NCI-H1105 treated with DMSO at 0.1 percent for 48 hours (cell line): ENCODE results near the gene TYW1.
A peak's percentile ranks its signal among the peaks of the same experiment; 100 is the strongest.
"Not testable (repeated sequence)": the region's sequence is repeated elsewhere in the genome, so short reads cannot be mapped to it uniquely, and the experiment has no call there.

Experiments
- DNase-seq: peaks from one replicate; lab custom pipeline; 2025; lab: John Stamatoyannopoulos, UW

The TYW1 gene

DNA sequence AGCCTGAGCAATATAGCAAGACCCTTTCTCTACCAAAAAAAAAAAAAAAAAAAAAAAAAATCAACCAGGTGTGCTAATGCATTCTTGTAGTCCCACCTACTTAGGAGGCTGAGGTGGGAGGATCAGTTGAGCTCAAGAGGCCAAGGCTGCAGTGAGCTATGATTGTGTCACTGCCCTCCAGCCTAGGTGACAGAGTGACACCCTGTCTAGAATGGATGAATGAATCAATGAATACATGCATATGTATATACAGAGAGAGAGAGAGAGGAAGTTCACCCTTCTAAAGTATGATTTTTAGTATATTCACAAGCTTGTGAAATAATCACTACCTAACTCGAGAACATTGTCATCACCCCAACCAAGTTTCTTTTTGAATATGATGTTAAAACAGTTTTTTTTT, 138.3 kb downstream of the TYW1 start:
- DNase-seq, result not testable (repeated sequence)

DNA sequence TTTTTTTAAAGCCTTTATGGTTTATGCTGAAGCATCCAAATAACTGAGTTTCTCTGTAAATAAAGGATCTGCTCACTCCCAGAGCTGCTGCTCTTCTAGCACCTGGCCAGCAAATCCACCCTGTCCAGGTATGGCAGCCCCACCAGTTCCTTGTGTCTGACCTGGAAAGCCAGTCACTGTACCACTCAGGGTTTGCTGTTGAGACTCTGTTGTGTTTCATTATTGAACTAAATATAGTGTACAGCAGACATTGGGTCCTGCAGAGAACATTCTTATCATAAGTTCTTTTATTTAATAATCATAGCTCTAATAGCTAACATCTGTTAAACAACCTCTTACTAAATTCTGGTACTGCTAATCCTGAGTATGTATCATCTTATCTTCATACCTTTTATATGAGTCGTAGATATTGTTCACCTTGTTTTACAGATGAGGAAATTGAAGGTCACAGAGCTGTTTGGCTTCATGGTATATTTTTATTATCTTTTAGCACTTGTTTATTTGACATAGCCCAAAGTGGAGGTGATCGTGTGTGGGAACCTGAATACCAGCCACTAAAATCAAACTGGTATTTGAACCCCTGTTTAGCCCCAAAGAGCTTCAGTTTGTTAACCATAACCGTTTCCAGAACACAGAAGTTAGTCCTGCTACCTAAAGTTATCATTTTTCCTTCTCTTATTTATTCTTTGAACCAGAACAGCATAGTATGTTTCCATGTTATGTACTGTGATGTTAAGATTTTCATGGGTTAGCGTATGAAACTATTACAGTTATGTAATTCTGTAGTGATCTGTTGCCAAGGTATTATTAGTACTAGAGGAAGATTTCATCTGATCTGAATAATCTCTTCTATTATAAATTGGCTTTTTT, 139.2 kb downstream of the TYW1 start:
- DNase-seq, result not testable (repeated sequence)

DNA sequence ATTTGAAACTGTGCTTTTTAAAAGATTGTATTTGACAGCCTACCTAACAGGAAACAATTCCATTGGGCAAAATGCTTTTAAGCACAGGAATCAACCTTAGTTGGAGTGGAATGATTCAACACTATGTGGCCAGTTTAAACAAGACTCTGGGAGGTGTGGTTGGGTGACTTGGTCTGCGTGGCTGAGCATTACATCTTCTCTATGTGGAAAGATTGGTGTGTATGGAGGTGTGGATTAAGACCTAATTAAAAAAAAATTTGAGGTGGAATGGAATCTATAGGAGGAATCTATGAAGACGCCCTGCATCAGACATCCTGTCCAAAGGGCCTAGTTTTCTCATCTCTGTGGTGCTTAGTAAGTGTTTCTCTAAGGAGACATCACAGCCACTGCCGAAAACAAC, 140.9 kb downstream of the TYW1 start:
- DNase-seq, result not testable (repeated sequence)

DNA sequence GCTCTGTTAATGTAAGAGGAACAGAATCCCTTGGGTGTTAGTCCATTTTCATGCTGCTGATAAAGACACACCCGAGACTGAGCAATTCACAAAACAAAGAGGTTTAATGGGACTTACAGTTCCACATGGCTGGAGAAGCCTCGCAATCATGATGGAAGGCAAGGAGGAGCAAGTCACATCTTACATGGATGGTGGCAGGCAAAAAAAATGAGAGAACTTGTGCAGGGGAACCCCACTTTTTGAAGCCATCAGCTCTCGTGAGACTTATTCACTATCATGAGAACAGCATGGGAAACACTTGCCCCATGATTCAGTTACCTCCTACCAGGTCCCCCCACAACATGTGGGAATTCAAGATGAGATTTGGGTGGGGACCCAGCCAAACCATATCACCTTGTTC, 143.2 kb downstream of the TYW1 start:
- not testable (repeated sequence) for DNase-seq

DNA sequence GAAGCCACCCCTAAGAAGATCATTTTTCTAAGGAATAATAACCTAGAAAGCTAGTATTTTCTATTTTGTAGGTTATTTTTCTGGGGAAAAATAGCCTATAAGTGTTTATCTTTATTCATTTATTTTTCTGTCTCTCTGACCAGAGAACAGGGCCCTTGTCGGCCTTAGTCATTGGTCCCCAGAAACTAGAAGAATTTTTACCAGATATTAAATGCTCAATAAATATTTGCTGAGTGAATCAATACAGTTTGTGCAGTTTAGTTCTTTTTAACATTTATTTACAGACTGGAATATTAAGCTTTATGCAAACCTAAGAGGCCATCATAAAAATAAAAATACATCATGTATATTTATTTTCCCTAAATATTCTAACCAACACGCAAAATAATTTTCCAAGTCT, 144.4 kb downstream of the TYW1 start:
- DNase-seq, result not testable (repeated sequence)

DNA sequence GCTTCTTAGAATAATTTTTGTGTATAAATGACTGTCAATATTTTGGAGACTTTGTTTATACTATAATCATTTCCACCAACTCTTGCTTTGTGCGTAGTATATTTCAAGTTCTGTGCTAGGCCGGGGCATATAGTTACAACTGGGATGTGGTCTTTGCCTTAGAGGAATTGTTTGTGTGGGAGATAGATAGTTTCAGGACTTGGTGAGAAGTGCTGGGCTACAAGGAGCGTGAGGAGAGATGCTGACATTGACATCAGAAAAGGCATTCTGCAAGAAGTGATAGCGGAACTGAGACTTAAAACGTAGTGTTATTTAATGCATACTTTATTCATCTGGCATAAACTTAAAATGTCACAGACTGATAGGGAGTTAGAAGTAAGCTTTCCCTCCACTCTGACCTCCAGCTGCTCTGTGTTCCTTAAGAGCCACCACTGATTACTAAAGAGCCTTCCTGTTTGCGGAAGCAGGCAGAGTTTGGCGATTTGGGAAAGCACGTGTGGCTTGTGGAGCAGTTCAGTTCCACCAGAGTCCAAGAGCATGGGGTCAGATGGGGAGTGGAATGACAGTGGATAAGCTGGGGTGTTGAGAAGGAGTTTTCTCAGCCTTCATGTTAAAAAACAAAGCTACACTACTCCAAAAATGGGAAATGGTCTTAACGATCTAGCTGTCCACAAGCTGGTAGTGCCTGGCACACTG, 146.6 kb downstream of the TYW1 start:
- not testable (repeated sequence) for DNase-seq

DNA sequence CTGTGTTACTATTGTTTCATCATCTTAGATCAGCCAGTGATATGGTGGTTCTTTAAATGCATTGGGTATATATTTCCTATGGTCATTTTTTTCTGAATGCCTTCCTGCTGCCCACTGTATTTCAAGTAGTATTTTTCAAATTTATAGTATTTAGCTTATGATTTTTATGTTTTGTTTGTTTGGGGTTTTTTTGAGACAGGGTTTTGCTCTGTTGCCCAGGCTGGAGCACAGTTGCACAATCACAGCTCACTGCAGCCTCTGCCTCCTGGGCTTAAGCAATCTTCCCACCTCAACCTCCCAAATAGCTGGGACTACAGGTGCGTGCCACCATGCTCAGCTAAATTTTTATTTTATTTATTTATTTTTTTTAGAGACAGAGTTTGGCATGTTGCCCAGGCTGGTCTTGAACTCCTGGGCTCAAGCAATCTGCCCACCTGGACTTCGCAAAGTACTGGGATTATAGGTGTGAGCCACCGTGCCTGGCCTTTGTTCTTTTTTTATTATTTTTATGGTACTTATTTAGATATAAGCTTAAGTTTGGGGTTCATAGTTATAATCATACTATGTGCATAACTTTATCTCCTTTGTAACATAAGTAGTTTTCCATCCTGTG, 149.1 kb downstream of the TYW1 start:
- not testable (repeated sequence) for DNase-seq

DNA sequence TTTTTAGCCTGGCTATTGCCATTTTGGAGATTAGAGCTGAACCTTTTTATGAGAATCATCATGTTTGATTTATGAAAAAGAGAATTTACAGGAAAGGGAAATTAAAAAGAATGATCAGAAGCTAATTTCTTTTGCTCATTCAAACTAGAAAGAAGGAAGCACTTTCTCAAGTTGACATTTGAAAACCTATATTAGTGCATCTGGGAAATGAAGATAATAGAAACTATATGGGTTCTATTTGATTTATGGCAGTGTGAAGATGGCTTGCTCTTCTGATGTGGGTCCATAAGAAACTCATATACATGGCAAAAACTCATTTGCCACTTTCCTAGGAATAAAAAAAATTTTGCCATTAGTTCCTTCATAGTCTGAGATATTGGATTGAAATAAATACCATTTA, 152.5 kb downstream of the TYW1 start:
- DNase-seq, result not testable (repeated sequence)

DNA sequence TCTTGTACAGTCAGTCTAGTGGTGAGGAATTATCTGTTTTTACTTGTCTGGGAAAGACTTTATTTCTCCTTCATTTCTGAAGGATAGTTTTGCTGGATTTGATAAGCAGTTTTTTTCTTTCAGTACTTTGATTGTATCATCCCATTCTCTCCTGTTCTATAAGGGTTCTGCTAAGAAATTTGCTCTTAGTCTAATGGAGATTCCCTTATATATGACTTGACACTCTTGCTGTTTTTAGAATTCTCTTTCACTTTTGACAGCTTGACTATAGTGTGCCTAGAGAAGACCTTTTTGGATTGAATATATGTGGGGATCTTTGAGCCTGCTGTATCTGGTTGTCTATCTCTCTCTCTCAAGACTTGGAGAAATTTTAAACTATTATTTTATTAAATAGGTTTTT, 157.7 kb downstream of the TYW1 start:
- not testable (repeated sequence) for DNase-seq

DNA sequence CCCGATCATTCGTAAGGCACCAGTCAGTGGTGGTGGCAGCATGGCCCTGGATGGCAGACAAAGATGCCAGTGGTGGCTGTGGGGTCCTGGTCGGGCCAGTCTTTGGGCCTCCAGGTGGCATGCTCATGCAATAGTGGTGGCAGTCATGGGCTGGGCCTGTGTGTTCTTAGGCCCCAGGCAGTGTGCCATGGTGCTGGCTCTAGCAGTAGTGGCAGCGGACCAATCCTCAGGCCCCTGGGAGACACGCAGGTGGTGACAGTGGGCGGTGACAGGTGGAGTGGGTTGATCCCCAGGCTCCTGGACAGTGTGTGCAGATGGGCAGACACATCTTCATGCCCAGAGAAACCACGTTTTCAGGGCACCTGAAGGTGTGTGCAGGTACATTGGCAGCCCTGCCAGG, 159.4 kb downstream of the TYW1 start:
- not testable (repeated sequence) for DNase-seq

DNA sequence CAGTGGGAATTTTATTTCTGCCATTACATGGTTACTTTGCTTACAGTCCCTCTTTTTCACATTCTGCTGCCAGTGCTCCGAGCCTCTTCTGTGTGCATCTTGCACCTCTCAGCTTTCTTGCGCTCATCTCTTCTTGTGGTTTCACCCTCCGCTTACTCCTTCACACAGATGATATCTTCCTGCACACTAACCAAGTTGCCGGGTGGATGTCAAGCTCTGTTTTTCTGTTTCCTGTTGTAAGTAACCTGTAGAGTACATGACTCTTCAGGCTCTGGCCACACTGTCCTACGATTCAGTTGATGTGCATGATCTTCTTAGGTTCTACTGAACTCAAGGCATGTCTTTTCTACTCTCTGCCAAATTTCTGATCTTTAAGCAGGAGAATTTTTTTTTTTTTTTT, 166.7 kb downstream of the TYW1 start:
- DNase-seq, result not testable (repeated sequence)

DNA sequence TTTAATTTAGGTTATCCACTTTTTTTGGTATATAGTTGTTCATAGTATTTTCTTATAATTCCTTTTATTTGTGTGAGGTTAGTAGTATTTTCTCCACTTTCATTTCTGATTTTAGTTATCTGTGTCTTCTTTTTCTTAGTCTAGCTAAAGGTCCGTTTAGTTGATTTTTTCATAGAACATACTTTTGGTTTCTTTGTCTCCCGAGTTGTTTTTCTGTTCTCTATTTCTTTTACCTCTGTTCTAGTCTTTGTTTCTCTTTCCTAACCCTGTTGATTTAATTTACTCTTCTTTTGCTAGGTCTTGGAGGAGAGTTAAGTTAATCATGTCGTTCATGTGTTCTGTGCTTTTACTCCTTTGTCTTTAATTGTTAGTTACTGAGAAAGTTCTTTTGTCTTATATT, 174.5 kb downstream of the TYW1 start:
- not testable (repeated sequence) for DNase-seq

DNA sequence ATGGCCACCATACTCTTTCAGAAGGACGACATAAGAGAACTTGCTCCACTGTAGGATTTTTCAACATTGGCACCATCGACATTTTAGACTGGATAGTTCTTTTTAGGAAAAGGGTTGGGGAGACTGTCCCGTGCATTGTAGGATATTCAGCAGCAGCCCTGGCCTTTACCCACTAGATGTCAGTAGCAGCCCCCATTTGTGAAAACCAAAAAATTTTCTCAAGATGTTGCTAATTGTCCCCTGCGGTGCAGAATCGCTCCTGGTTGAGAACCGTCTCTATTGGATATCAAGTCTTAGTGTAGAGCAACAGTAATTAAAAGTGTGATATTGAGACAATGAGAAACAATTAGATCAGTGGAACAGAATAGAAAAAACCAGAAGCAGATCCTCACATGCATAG, 180.1 kb downstream of the TYW1 start:
- not testable (repeated sequence) for DNase-seq

DNA sequence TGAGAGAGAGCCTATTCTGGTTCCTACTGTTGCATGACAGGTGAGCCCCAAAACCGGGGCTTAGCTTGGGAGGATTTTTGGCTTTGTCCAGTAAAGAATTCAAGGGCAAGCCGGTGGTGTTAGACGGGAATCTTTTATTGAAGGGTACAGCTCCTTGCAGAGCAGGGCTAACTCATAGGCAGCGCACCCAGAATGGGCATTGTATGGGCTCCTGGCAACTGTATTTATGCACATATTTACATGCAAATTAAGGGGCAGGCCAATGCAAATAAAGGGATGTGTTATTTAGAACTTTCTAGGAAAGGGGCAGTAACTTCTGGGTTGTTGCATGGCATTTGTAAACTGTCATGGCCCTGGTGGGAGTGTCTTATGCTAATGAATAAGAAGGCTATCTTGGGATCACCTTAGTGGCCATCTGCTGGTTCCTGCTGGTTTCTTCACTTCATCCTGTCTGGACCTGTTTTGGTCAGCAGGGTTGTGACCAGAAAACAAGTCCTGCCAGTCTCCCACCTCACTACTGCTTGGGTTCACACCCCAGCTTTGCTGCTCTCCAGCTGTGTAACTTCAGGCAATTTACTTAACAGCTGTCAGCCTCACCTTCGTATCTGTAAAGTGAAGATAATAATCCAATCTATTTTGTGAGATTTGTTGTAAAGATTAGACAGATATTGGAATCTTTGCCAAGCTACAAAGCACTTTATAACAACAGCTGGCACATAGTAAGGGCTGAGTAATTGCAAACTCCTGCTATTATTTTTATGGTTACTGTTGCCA, 182.5 kb downstream of the TYW1 start:
- DNase-seq, result peak; percentile 31

DNA sequence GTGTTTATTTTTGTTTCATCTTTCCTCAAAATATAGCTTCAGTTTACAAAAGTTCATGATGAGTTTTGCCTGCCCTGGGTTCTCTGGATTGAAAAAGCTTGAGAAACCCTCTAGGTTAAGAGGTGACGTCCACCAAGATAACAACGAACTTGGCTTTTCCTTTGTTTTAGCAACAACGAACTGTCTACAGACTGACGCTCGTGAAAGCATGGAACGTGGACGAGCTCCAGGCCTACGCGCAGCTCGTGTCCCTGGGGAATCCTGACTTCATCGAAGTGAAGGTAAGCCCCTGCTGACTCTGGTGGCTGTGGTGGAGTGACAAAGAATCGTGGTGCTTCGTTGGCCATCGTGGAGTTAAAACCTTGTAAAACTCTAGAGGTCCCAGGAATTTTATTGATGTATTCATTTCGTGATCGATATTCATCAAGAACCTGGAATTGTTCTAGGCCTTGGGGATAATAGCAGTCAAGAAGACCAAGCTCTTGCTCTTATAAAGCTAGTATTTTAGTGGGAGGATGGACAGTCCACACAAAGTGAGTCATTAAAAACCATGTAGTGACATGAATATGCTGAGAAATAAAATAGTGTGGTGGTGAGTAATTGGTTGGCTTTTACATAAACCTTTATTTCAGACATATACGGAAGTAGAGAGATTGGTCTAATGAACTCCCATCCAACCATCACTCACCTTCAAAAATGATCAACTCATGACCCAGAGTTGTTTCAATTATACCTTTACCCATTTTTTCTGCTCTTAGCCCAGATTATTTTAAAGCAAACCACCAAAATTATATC, 186.5 kb downstream of the TYW1 start:
- not testable (repeated sequence) for DNase-seq

DNA sequence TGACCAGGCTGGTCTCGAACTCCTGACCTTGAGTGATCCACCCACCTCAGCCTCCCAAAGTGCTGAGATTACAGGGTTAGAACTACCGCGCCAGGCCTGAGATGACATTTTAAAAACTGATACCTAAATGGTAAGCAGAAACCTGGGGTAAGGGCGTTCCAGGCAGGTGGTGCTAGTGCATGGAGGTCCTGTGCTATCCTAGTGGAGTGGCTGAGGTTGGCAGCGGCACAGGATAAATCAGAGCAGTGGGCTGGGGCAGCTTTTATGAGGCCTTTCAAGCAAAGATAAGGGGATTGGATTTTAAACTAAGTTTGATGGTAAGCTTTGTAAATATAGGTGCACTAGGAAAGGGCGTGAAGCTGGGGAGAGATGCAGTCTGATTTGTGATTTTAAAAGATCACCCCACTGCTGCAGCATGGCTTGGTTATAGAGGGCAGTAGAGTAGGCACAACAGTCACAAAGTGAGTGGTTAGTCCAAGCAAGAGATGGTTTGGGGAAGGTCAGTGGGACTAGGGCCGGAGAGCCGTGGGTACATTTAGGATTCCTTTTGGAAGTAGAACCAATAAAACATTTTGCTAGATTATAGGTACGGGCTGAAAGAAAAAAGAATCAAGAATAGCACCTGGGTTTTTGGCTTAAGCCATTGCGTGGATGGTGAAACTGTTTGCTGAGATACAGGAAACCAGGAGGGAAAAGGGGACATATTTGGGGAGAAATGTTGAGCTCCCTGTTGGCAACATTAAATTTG, 188.5 kb downstream of the TYW1 start:
- not testable (repeated sequence) for DNase-seq

DNA sequence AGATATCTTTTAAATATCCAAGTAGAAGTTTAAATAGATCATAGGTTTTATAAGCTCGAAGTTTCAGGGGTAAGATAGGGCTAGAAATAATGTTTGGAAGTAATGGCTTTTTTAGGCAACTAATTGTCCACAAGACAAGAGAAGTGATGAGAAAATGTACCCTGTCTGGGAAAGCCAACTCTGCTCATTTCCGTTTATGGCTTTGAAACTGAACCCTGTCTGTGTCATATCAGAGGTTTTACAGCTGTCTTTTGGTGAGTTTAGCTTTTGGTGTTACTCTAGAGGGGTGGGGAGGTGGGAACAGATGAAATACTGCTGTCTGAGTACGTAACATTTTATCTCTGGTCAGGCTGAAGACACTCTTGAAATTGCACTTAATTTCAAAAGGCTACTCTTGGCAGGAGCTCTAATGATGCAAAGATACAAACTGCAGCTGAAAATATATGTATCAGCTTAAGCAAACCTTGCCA, 189.1 kb downstream of the TYW1 start:
- DNase-seq, result not testable (repeated sequence)

DNA sequence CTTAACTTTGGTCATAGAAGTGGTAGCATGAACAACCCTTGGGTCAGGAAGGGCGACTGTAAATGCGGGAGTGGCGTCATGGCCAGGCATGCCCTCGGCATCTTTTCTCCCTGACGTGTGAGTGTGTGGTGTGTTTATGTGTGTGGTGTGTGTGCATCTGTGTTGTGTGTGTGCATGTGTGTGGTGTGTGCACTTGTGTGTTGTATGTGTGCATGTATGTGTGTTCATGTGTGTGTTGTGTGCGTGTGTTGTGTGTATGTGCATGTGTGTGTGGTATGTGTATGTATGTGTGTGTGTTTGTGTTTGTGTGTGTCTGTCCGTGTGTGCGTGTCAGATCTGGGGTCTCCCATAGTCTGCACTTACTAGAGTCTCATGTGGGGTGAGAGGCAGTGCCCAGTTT, 192.5 kb downstream of the TYW1 start:
- DNase-seq, result not testable (repeated sequence)

DNA sequence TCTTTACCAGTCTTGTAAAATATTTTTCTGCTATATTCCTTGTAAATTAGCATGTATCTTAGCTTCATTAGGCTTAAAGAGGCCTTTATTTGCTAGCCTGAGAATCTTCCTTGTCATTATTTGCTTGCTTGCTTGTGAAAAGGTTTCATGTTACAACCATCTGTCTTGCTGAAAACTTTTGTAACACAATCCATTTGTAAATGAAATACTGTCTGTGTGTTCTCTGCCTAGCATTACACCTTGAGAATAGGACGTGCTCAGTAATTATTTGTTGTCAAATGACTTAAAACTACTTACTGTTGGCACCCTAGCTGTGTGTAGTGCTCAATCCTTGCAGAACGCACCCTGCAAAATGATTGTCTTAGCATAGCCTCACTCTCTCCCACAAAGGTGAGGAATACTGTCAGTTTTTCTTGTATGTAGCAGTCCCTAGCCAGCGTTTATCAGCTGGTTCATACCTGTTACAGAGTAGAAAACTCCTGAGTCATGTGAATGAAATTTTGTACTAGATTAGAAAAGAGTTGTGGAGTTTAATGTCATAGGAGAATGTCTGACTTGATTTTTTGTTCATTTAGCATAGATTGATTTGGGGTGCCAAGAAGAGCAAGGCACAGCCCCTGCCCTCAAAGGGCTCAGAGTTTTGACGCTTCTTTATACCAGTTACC, 193.3 kb downstream of the TYW1 start:
- peak; percentile 10 for DNase-seq
